Spleen (tissue), 7 donors: ENCODE results near the gene HSFX2.
"Not testable (repeated sequence)": the region's sequence is repeated elsewhere in the genome, so short reads cannot be mapped to it uniquely, and the experiment has no call there.

Experiments
- CTCF ChIP-seq, 11 experiments: fragments of 200-600 bp in 7 of 11; fragments of 450-650 bp in 4 of 11; sonication (generic) in 4 of 11; IDR thresholded peaks in 8 of 11; conservative IDR thresholded peaks in 3 of 11; 1 replicate in 7 of 11; 2 replicates in 4 of 11; pipeline versions ENCODE4 v1.4.0 to v1.8.0; 2016 to 2021; ENCODE audit warnings: antibody characterized with exemption in 11 of 11, inconsistent platforms in 4 of 11, mild to moderate bottlenecking in 1 of 11
- POLR2AphosphoS5 ChIP-seq, 3 donors: sonication (generic); formaldehyde crosslinking; IDR thresholded peaks; one replicate each; pipeline ENCODE4 v1.5.1; 2017; ENCODE audit warnings: antibody characterized with exemption in 3 of 3
- donor health status: DM: no; HTN: no; CAD: no; lungs with moderate emphysema.
- donor health status: DM: no; HTN: no; CAD: no.
- donor health status: DM: no; HTN: no; CAD: no.

GRCh38 chrX:149546962-149547361 lies 48.2 kb downstream of the HSFX2 start:
- TF ChIP-seq CTCF (IDR thresholded peaks at IDR 0.05 in 8 of 11, conservative IDR thresholded peaks at IDR 0.05 in 3 of 11); POLR2AphosphoS5 (IDR thresholded peaks at IDR 0.05): not testable (repeated sequence)
